DOHH2 (cell line): Measurements from ENCODE around the gene PMM2.

Experiments
- H3F3A ChIP-seq: fragments of 200-600 bp; sonication (generic), shearing (Covaris generic); 2 replicates; pipeline ENCODE4 v1.6.0; 2016; ENCODE audit warnings: antibody characterized with exemption, mild to moderate bottlenecking; ENCODE audit not compliant: control insufficient read depth, insufficient read depth
- H3K27ac ChIP-seq: fragments of 200-600 bp; sonication (generic); 2 replicates; pipeline ENCODE4 v1.5.1; 2014; ENCODE audit warnings: low read depth, mild to moderate bottlenecking, low read length, moderate library complexity
- H3K27me3 ChIP-seq: fragments of 200-600 bp; sonication (generic); 2 replicates; pipeline ENCODE4 v1.6.1; 2014; ENCODE audit warnings: mild to moderate bottlenecking, low read length, mixed read lengths; ENCODE audit not compliant: control insufficient read depth
- H3K36me3 ChIP-seq: fragments of 200-600 bp; sonication (generic); 2 replicates; pipeline ENCODE4 v1.6.1; 2014; ENCODE audit warnings: mild to moderate bottlenecking, low read length, moderate library complexity, mixed read lengths; ENCODE audit not compliant: control insufficient read depth
- H3K4me1 ChIP-seq: fragments of 200-600 bp; sonication (generic); 2 replicates; pipeline ENCODE4 v1.6.1; 2014; ENCODE audit warnings: mild to moderate bottlenecking, low read length, mixed read lengths; ENCODE audit not compliant: control insufficient read depth
- H3K4me2 ChIP-seq: fragments of 200-600 bp; sonication (generic); 2 replicates; pipeline ENCODE4 v1.6.0; 2014; ENCODE audit warnings: mild to moderate bottlenecking, low read length, moderate library complexity
- H3K4me3 ChIP-seq: fragments of 200-600 bp; sonication (generic); 2 replicates; pipeline ENCODE4 v1.5.1; 2014; ENCODE audit warnings: mild to moderate bottlenecking, low read length, mixed read lengths
- H3K79me2 ChIP-seq: fragments of 200-600 bp; sonication (generic); 2 replicates; pipeline ENCODE4 v1.6.1; 2014; ENCODE audit warnings: mild to moderate bottlenecking, low read length, mixed read lengths; ENCODE audit not compliant: control insufficient read depth
- H3K9me2 ChIP-seq: fragments of 200-600 bp; sonication (generic); replicated peaks from 2 replicates; pipeline ENCODE4 v1.6.1; 2014; ENCODE audit warnings: mild to moderate bottlenecking, low read length, mixed read lengths; ENCODE audit not compliant: control insufficient read depth
- H3K9me3 ChIP-seq: fragments of 200-600 bp; sonication (generic); 2 replicates; pipeline ENCODE4 v1.6.1; 2014; ENCODE audit warnings: antibody characterized with exemption, low read length, mixed read lengths; ENCODE audit not compliant: control insufficient read depth, insufficient read depth
- H4K20me1 ChIP-seq: fragments of 200-600 bp; sonication (generic); 2 replicates; pipeline ENCODE4 v1.6.0; 2014; ENCODE audit warnings: low read depth, mild to moderate bottlenecking, antibody characterized with exemption, low read length, moderate library complexity; ENCODE audit not compliant: control insufficient read depth, insufficient read depth
- EZH2phosphoT487 ChIP-seq: fragments of 200-600 bp; sonication (generic); IDR thresholded peaks from 2 replicates; pipeline ENCODE4 v1.6.1; 2017; ENCODE audit warnings: borderline replicate concordance, mild to moderate bottlenecking, antibody characterized with exemption, low read length, moderate library complexity, mixed read lengths
- TF ChIP-seq, protein P1 (sequence below): fragments of 200-600 bp; sonication (generic); IDR thresholded peaks from one replicate; pipeline ENCODE4 v1.5.1; 2014; ENCODE audit warnings: antibody characterized with exemption, mild to moderate bottlenecking, low read depth, low read length; ENCODE audit not compliant: poor library complexity, severe bottlenecking

Gene PMM2

DNA sequence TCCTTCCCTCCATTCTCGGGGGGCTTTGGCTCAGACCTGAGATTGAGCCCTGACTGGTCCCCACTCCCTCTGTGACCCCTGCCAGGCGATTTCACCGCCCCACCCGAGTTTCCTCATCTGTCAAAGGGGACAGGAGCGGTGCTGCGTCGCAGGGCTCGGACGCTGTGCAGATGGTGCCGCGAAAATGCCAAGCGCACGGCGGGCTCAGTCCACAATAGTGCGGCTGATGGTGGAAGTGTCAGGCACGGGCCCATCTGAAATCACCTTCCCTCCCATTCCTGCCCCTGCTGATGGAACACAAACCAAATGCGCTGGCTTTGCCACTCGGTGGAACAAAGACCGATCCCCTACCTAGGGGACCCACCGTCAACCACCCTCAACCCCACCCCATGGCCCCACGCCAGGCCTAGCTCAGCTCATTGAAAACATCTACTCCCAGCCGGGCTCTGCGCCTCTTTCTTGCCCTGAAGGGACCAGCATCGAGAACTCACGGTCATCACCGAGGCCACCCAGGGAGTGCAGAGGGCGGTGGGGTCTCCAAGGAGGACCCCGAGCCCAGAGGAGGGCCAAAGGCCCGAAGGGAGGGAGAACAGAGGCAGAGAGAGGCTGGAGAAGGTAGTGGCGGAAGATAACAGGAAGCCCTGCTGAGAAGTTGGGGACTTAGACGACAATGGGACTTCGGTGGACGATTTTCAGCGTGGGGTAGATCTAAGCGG is 69.7 kb downstream of the PMM2 start:
- H3K9me3 ChIP-seq: no peaks in the 10 kb centered on the region
- TF ChIP-seq, protein P1, sequence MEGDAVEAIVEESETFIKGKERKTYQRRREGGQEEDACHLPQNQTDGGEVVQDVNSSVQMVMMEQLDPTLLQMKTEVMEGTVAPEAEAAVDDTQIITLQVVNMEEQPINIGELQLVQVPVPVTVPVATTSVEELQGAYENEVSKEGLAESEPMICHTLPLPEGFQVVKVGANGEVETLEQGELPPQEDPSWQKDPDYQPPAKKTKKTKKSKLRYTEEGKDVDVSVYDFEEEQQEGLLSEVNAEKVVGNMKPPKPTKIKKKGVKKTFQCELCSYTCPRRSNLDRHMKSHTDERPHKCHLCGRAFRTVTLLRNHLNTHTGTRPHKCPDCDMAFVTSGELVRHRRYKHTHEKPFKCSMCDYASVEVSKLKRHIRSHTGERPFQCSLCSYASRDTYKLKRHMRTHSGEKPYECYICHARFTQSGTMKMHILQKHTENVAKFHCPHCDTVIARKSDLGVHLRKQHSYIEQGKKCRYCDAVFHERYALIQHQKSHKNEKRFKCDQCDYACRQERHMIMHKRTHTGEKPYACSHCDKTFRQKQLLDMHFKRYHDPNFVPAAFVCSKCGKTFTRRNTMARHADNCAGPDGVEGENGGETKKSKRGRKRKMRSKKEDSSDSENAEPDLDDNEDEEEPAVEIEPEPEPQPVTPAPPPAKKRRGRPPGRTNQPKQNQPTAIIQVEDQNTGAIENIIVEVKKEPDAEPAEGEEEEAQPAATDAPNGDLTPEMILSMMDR: no peak
- no peak for TF ChIP-seq EZH2phosphoT487
- peaks cover 38% of the 10 kb centered on the region for H3K36me3 ChIP-seq
- no peaks in the 10 kb centered on the region for H3K27me3 ChIP-seq
- peak overlapping the region; percentile 93 for H3K4me2 ChIP-seq
- peaks cover 72% of the 10 kb centered on the region for H3K4me1 ChIP-seq
- H3K4me3 ChIP-seq: peak overlapping the region; percentile 95
- H3K27ac ChIP-seq: peak overlapping the region; percentile 90
- H3F3A ChIP-seq: peaks cover 9% of the 10 kb centered on the region
- no peaks in the 10 kb centered on the region for H3K9me2 ChIP-seq
- H4K20me1 ChIP-seq: peaks cover 16% of the 10 kb centered on the region; the same call in 1 of the 2 replicates
- peaks cover 58% of the 10 kb centered on the region for H3K79me2 ChIP-seq

DNA sequence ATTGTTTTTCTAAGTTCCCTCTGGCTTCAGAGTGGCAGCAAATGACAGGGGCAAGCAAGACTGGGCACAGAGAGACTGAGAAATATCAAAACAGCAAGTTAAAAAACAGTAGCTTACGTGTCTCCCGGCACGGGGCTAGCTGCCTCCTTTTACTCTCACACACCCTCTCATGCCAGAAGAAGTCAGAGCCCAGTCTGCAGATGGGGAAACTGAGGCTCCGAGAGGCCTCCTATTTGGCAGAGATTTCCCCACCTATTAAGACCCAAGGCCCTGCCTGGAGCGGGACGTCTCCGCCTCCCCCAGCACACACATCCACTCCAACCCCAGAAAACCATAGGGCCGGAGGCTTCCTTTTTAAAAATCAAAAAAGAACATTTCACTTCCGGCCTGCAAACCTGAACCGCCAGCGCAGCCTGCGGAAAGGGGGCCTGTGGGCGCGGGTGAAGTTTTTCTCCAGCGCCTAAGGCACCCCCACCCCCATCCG is 70.3 kb downstream of the PMM2 start:
- Histone ChIP-seq H3K79me2 (peaks cover 52% of the 10 kb centered on the region), H3K4me1 (peaks cover 68% of the 10 kb centered on the region), H3K36me3 (peaks cover 34% of the 10 kb centered on the region), H3K4me3 (peak overlapping the region; percentile 95), H3K4me2 (peak overlapping the region; percentile 93), H3K9me2 (no peaks in the 10 kb centered on the region), H3K9me3 (no peaks in the 10 kb centered on the region), H3F3A (peaks cover 9% of the 10 kb centered on the region), H4K20me1 (peaks cover 16% of the 10 kb centered on the region; the same call in 1 of the 2 replicates), H3K27ac (peak overlapping the region; percentile 90), H3K27me3 (no peaks in the 10 kb centered on the region)
- no peak for TF ChIP-seq EZH2phosphoT487
- TF ChIP-seq, protein P1: no peak

DNA sequence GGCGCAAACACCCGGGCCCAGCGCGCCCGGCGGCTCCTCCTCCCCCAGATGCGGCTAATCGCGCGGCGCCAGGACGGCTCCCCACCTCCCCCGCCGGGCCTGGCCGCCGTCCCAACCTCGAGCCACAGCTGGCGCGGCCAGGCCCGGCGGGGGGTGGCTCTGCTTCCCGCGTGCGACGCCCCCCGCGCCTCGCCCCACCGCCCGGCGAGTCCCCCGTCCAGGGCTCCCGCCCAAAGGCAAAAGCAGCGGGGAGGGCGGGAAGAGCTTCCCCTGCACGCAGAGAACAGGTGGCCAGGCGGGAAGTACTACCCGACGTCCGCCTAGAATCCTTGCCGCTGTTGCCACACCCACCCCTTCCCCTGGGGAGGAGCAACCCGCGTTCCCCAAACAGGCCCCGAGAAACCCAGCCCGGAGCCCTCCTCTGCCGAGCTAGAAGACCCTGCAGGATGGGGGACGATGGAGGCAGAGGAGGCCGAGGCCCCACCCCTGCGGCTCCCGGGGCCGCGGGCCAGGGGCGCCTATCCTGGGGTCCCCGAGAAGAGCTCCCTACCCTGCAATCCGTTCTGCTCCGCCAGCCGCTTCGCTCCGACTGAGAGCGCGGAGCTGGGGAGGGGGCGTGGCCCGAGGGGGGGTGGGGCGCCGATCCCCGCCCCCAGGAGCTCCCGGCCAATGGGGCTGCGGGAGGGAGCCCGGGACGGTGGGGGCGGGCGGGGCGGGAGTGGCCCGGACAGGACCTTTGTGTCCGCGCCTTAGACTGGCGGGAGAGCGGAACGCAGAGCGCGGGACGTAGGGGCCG is 71.0 kb downstream of the PMM2 start, which contains the start of gene CARHSP1:
Gene CARHSP1, minus strand, starts transcription at position 591 of the 796 bp plus-strand sequence. CDS start 9,678 bp downstream, outside the sequence.
- Histone ChIP-seq H4K20me1 (peaks cover 16% of the 10 kb centered on the region; the same call in 1 of the 2 replicates), H3K79me2 (peaks cover 46% of the 10 kb centered on the region), H3K9me3 (no peaks in the 10 kb centered on the region), H3F3A (peaks cover 12% of the 10 kb centered on the region), H3K4me2 (peak within 1 kb of the TSS; percentile 93), H3K4me3 (peak within 1 kb of the TSS; percentile 95), H3K27me3 (no peaks in the 10 kb centered on the region), H3K36me3 (peaks cover 30% of the 10 kb centered on the region), H3K4me1 (peaks cover 65% of the 10 kb centered on the region), H3K9me2 (no peaks in the 10 kb centered on the region), H3K27ac (peak within 1 kb of the TSS; percentile 90)
- no peak for TF ChIP-seq EZH2phosphoT487
- TF ChIP-seq, protein P1: no peak
